HUDEP-2 (cell line): ENCODE measurements around the gene POLR2B.
A peak's percentile ranks its signal among the peaks of the same experiment; 100 is the strongest.
"Not testable (repeated sequence)": the region's sequence is repeated elsewhere in the genome, so short reads cannot be mapped to it uniquely, and the experiment has no call there.

ENCODE experiments used
- DNase-seq, 76 experiments: peaks; one replicate each; lab custom pipeline; 2025; ENCODE audit not compliant: unreplicated experiment in 76 of 76; lab: John Stamatoyannopoulos, UW

Gene POLR2B

DNA sequence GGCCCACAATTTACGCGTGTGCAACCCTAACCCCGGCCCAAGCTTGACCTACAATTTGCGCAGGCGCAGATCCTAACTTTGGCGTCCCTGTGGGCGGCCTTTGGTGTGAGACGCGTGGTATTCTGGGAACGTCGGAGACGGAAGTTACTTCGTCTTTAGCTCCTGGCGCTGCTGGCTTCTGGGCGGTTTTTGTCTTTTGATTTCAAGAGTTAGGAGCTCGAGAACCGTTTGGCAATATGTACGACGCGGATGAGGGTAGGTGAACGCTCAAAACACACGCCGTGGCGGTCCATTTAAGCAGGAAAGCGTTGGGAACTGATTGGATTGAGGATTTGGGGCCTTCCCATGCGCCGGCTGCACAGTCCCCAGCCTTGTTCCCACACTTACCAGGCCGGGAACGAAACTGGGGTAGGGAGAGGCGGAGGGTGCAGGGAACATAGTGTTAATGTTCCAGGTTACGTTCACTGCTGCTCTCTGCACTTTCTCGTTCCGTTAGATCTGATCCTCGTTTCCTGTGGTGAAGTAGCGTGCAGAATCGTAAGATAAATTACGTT lies at the start of gene POLR2B:
TSS of gene POLR2B (plus strand) at position 147 of the 554 bp plus-strand sequence. CDS start at position 237, 90 bp downstream.
- DNase-seq, result peak in 75 of 76 experiments; percentile 47 to 96 (median 91)

DNA sequence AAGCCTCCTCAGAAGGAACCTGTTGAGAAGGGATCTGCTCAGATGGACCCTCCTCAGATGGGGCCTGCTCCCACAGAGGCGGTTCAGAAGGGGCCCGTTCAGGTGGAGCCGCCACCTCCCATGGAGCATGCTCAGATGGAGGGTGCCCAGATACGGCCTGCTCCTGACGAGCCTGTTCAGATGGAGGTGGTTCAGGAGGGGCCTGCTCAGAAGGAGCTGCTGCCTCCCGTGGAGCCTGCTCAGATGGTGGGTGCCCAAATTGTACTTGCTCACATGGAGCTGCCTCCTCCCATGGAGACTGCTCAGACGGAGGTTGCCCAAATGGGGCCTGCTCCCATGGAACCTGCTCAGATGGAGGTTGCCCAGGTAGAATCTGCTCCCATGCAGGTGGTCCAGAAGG lies 48.1 kb upstream of the POLR2B start:
- no peak for DNase-seq

GRCh38 chr4:56931924-56932323 lies 46.8 kb upstream of the POLR2B start:
- DNase-seq, result no peak

GRCh38 chr4:56937262-56937661 lies 41.4 kb upstream of the POLR2B start:
- DNase-seq, result no peak

- not testable (repeated sequence) for DNase-seq
Measured at GRCh38 chr4:56939826-56940225, 38.9 kb upstream of the POLR2B start.

DNA sequence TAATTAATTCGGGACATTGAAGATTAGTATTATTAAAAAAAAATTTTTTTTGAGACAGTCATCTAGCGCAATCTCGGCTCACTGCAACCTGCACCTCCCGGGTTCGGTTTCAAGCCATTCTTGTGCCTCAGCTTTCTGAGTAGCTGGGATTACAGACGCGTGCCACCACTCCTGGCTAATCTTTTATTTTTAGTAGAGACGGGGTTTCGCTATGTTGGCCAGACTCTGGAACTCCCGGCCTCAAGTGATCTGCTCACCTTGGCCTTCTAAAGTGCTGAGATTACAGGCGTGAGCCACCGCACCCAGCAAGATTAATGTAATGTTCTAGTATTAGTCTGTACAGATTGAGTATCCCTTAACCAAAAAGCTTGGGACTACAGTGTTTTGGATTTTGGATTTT lies 38.3 kb upstream of the POLR2B start:
- no peak for DNase-seq

DNA sequence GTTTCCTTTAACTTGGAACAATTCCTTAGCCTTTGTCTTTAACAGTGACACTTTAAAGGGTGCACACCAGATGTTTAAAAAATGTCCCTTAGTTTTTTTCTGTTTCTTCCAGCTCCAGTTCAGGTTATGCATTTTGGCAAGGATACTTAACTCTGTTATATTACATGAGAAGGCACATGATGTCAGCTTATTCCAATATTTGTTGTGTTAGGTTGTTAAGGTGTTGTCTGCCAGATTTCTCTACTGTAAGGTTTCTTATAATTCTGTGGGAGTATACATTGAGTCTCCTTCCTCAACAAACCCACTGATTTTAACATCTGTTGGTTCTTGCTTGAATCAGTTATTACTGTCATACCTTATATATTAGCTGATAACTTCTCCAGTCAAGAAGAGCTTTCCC lies 37.7 kb upstream of the POLR2B start:
- no peak for DNase-seq

DNA sequence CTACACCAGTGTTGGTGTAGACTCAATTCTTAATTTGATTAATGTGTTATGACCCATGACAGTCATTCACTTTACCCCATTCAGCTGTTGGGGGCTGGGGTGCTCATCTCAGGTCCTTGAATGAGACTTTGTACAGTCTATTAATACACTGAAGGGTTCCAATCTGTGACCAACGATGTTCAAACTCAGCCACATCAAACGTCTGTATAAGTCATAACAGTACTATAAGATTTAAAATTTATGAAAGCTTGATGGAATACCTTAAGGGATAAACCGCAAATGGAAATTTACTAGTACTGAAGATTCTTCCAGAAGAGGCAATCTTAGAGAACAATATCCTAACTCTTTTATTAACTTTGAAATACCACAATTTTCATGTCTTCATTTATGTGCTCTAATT lies 37.3 kb upstream of the POLR2B start:
- DNase-seq, result no peak

DNA sequence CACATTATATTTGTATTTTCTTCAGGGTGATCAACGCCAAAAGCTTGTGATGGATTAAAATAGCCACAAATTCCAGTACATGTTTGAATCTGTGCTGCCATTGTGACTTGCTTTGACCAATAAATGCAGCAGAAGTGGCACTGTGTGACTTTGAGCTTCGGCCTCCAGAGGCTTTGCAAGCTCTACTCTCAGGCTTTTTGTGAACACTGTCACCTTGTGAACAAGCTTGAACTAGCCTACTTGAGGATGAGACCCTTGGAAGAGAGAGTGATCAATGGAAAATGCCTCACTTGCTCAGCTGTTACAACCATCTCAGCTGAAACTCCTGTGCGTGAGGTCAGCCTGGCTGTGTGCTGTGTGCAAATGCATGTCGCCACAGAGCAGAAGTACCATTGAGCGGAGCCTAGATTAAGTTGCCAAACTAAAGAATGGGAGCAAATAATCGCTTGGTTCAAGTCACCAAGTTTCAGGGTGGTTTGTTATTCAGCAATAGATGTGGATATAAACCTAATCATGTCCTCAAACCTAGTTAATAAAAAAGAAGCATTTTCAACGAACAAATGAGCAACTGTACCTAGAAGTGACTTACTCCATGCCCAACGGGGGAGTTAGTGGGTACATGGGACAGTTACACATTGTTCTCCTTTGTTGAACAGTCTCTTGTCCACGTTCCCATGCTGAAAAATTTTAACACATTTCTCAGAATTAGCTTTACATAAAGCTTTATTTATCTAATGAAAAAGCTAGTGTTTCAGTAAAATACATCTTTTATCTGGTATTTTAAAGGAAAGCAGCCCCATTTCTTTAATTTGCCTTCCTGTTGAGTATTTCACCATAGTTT lies 24.8 kb upstream of the POLR2B start:
- no peak for DNase-seq

DNA sequence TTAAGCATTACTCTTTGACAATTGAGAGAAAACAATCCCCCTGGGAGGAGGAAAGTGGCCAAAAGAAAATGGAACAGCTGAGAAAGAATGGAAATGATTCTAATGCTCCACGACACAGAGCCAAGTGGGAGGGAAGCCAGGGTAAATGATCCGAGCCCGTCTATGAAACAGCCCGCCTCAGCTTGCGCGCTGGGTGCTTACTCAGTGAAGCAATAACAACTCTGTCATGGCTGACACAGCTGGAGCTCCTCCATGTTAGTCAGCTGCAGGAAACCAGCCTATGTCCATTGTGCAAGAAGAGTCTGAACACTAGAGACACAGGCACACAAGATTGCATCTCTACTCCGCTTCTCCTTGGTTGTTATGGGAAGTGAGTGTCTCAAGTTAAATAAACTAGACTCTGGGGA lies 20.6 kb upstream of the POLR2B start:
- no peak for DNase-seq

DNA sequence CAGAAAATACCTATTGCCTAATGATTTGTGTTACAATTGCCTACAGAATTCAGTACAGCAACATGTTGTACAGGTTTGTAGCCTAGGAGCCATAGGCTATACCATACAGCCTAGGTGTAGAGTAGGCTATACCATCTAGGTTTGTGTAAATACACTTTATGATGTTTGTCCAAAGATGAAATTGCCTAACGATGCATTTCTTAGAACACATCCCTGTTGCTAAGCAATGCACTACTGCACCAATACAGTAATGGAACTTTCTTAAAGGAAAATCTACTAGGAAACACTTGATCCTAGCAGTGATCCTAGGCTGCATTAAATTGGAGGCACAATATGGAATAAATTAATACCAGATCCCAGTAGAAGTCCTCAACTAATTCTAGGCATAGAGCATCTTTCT lies 19.6 kb upstream of the POLR2B start:
- DNase-seq, result no peak

DNA sequence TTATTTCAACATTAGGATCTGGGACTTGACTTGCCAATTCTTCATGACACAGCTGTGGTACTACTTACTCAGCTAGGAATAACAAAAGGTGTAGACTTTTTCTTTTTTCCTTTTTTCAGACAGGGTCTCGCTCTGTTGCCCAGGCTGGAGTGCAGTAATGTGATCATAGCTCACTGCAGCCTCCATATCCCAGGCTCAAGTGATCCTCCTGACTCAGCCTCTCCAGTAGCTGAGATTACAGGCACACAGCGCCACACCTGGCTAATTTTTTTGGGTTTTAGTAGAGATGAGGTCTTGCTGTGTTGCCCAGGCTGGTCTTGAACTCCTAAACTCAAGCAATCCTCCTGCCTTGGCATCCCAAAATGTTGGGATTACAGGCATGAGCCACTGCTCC lies 17.6 kb upstream of the POLR2B start:
- no peak for DNase-seq

DNA sequence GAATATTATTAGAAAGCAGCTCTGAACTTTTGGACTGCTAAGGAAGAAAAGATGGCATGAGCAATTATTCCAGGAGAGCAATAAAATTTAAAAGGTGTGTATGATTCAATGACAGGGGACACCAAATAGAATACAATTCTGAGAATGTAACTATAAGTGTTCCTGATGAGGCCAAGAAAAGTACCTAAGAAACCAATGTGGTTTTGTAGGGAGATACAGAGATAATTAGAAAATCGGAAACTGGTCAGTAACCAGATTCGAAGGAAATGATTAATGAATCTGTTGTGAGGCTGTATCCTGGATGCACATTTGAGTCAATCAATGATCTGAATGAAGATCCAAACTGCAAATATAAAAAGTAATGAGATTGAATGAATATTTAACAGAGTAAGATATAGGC lies 7.3 kb upstream of the POLR2B start:
- no peak for DNase-seq

DNA sequence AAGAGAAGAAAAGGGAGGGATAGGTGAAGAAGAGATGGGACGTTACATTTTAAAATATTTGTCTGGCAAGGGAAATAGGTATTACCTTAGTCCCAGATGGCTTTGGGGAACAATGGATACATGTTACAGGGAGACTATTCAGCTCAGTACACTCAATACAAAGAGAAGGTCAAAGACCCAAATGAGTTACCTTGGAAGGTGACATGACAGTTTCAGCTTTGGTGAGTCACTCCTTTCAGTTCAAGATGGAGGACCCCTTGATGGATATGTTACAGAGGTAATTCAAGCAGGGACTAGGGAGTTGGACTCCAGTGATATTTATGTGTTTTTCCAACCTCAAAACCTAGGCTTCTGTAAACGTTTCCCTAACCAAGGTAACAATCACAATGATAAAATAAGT lies 6.3 kb upstream of the POLR2B start:
- DNase-seq, result no peak

- no peak for DNase-seq
Measured at GRCh38 chr4:56972809-56973208, 5.9 kb upstream of the POLR2B start.

- DNase-seq, result no peak
Measured at GRCh38 chr4:56973336-56973735, 5.4 kb upstream of the POLR2B start.

DNA sequence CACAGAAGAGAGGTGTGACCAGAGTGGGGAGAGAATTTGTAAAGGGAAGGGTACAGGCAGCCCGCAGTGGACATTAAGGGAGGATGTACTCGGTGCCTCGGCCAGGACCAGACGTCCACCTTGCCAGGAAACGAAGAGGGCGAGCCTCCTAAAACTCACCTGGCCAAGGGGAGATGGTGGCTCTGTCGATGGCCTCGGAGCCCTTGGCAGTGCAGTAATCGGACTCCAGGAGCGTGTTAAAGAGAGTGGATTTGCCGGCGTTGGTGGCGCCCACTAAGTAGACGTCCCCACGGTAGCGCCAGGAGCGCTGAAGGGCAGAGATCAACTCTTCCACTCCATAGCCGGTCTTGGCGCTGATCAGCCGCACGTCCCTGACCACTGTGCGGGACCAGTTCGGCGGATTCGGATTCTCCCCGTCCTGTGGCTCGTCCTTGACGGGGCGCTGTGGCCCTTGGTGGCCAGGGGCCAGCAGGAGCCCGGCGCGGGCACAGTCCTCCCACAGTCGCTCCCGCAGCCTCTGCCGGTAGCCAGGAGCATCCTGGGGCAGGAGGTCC lies 2.3 kb upstream of the POLR2B start:
- DNase-seq, result peak in 6 of 76 experiments; percentile 6 to 38 (median 20)

DNA sequence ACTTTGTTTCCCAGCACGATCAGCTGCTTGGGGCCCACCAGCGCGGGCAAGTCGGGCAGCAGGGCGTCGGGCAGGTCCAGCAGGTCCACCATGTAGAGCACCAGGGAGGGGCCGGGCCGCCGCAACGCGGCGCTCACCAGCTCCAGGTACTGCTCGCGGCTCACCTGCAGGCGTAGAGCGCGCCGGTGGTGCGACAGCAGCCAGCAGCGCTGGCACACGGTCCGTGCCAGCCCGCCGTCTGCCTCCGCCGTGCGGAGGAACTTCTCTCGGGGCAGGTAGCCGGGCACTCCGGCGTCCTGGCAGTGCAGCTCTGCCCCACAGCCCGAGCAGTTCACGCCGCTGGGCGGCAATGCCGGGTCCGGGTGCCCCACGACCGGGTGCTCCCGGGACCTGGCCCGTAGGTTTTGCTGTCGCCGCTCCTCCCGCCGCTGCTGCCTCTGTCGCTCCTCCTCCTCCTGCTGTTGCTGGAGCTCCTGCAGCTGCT lies 1.8 kb upstream of the POLR2B start:
- DNase-seq, result peak in 18 of 76 experiments; percentile 2 to 45 (median 30)

GRCh38 chr4:56977321-56978012 lies 1.2 kb upstream of the POLR2B start, which contains the start of gene NOA1:
NOA1 (minus strand) TSS chr4:56977606; CDS start chr4:56977585, 21 bp downstream.
- peak; percentile 54 to 98 (median 93) for DNase-seq

DNA sequence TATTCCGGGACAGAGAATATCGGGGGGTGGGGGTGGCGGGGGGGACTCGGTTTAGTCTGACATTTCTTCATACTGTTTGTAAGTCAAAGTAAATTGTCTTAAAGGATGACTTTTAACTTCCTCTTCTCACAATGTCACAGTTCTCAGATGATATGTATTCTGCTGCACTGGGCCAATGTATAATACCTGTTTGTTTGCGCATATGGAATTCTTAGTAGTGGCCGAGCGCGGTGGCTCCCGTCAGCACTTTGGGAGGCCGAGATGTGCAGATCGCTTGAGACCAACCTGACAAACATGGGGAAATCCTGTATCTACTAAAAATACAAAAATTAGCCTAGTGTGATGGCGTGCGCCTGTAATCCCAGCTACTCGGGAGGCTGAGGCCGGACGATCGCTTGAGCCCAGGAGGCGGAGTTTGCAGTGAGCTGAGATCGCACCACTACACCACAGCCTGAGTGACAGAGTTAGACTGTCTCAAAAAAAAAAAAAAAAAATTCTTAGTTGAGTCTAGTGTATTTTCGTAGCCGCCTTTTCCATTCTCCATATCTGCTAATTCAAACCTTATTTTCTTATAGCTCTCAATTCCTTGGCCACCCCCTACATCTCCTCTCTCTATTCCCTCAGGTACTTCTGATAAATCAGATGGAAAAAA lies 851 bp downstream of the POLR2B start:
- DNase-seq, result peak in 44 of 76 experiments; percentile 1 to 50 (median 16)
